A549 (cell line): ENCODE results near the gene GUCA2A.

Experiments used
- CBX2 ChIP-seq: fragments of 200-600 bp; sonication (generic); IDR thresholded peaks from 2 replicates; pipeline ENCODE4 v1.6.1; 2016; ENCODE audit warnings: low read depth, mild to moderate bottlenecking, borderline replicate concordance
- CEBPB ChIP-seq, 2 experiments: fragments of >200 bp in 1 of 2; sonication (Bioruptor Twin) in 1 of 2; formaldehyde crosslinking in 1 of 2; IDR thresholded peaks; 2 replicates each; pipeline ENCODE4 v1.6.1; 2012 to 2016
- CTCF ChIP-seq: fragments of >200 bp; sonication (Bioruptor Twin); formaldehyde crosslinking; IDR thresholded peaks from 3 replicates; pipeline ENCODE4 v1.5.1; 2016
- EHMT2 ChIP-seq: fragments of 200-600 bp; sonication (generic); IDR thresholded peaks from 2 replicates; pipeline ENCODE4 v1.6.1; 2016; ENCODE audit warnings: antibody characterized with exemption, low read depth, mild to moderate bottlenecking, moderate library complexity
- EP300 ChIP-seq, 2 experiments: fragments of >200 bp; sonication (Bioruptor Twin); formaldehyde crosslinking; IDR thresholded peaks; 2 replicates in 1 of 2; 3 replicates in 1 of 2; pipeline ENCODE4 v1.6.1; 2016 to 2017
- KDM1A ChIP-seq: fragments of 200-600 bp; sonication (generic); IDR thresholded peaks from 2 replicates; pipeline ENCODE4 v1.6.1; 2016; ENCODE audit warnings: low read depth, mild to moderate bottlenecking
- PHF8 ChIP-seq: fragments of 200-600 bp; sonication (generic); IDR thresholded peaks from 2 replicates; pipeline ENCODE4 v1.6.1; 2016; ENCODE audit warnings: low read depth, mild to moderate bottlenecking, antibody characterized with exemption, moderate library complexity, borderline replicate concordance
- POLR2A ChIP-seq: IDR thresholded peaks from 2 replicates; pipeline ENCODE4 v1.6.1; 2012; ENCODE audit warnings: mild to moderate bottlenecking, low read length
- REST ChIP-seq: fragments of 200-600 bp; sonication (generic); IDR thresholded peaks from 2 replicates; pipeline ENCODE4 v1.6.1; 2016; ENCODE audit warnings: antibody characterized with exemption, mild to moderate bottlenecking, moderate library complexity
- SREBF2 ChIP-seq: fragments of 450-650 bp; IDR thresholded peaks from 2 replicates; pipeline ENCODE4 v1.6.1; 2014; ENCODE audit warnings: mild to moderate bottlenecking, moderate library complexity
- ZFP36 ChIP-seq: fragments of 450-650 bp; IDR thresholded peaks from 2 replicates; pipeline ENCODE4 v1.6.1; 2014; ENCODE audit warnings: borderline replicate concordance; ENCODE audit not compliant: partially characterized antibody
- TF ChIP-seq, protein P1 (sequence below): fragments of 250-450 bp; sonication (Bioruptor Pico); IDR thresholded peaks from 2 replicates; pipeline ENCODE4 v1.5.0; 2020; ENCODE audit warnings: low read depth, mild to moderate bottlenecking, moderate library complexity

GRCh38 chr1:42155362-42155761, 9.2 kb downstream of the GUCA2A start:
- TF ChIP-seq, protein P1, sequence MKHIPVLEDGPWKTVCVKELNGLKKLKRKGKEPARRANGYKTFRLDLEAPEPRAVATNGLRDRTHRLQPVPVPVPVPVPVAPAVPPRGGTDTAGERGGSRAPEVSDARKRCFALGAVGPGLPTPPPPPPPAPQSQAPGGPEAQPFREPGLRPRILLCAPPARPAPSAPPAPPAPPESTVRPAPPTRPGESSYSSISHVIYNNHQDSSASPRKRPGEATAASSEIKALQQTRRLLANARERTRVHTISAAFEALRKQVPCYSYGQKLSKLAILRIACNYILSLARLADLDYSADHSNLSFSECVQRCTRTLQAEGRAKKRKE (CRISPR knock-in tag), result no peak
- TF ChIP-seq CBX2, result no peak
- TF ChIP-seq REST, result no peak
- TF ChIP-seq POLR2A, result no peak
- no peak for TF ChIP-seq EHMT2
- TF ChIP-seq EP300 (IDR thresholded peaks at IDR 0.05), result no peak
- TF ChIP-seq CEBPB (IDR thresholded peaks at IDR 0.05), result no peak
- no peak for TF ChIP-seq CTCF
- TF ChIP-seq KDM1A, result no peak
- no peak for TF ChIP-seq PHF8
- no peak for TF ChIP-seq SREBF2
- no peak for TF ChIP-seq ZFP36
